Uterus (tissue), 2 donors: ENCODE results near the gene KRTAP5-11.

Source experiments
- CTCF ChIP-seq, 4 experiments: fragments of 200-600 bp in 2 of 4; fragments of 450-650 bp in 2 of 4; sonication (generic) in 2 of 4; IDR thresholded peaks; one replicate each; pipeline ENCODE4 v1.5.1; 2016 to 2019; ENCODE audit warnings: antibody characterized with exemption in 4 of 4, mild to moderate bottlenecking in 2 of 4, moderate library complexity in 1 of 4
- POLR2A ChIP-seq, 2 donors: fragments of 450-650 bp; IDR thresholded peaks; one replicate each; pipeline ENCODE4 v1.6.1; 2016; ENCODE audit warnings: antibody characterized with exemption in 2 of 2, mild to moderate bottlenecking in 1 of 2, moderate library complexity in 1 of 2

DNA sequence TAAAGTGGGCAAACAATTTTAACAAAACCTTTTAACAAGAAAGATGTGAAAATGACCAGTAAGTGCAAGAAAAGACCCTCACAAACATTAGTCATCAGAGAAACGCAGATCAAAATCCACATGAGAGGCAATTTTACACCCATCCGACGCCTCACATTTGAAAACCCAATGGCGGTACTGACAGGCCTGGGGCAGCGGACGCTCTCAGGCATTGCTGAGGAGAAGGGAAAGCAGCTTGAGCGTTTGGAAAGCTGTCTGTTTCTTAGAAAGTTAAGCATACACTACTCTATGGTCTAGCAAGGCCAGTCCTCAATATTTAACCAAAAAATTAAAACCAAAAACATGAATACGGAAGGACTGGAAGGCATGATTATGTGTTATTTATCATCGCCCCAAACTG lies 46.9 kb downstream of the KRTAP5-11 start:
- no peak for TF ChIP-seq CTCF (IDR thresholded peaks at IDR 0.05)
- TF ChIP-seq POLR2A (IDR thresholded peaks at IDR 0.05): no peak
